Measurements from ENCODE around the gene PAN2. TPM values are rescaled to one million over a fixed set of nuclear protein-coding genes. Genes with fewer than 3 reads are reported as not detected.
"Not testable (repeated sequence)": the region's sequence is repeated elsewhere in the genome, so short reads cannot be mapped to it uniquely, and the experiment has no call there.

Gene PAN2
- total RNA-seq, 1 experiment from 2014 or later = 15.3 TPM

GRCh38 chr12:56286044-56286830 is 47.6 kb downstream of the PAN2 start:
- Histone ChIP-seq H3K27me3 (ENCODE audit: low read length) (no peaks in the 10 kb centered on the region), H3K9ac (ENCODE audit: low read length) (no peak overlapping the region), H3K9me3 (ENCODE audit: low read length) (no peaks in the 10 kb centered on the region), H2AFZ (ENCODE audit: low read length) (no peak overlapping the region), H3K36me3 (ENCODE audit: low read depth, low read length) (peaks cover 56% of the 10 kb centered on the region), H3K4me1 (ENCODE audit: insufficient read depth, low read length) (peaks cover 9% of the 10 kb centered on the region), H3K79me2 (ENCODE audit: low read length) (peaks cover 48% of the 10 kb centered on the region), H4K20me1 (ENCODE audit: low read length) (peaks cover 10% of the 10 kb centered on the region), H3K27ac (ENCODE audit: low read length) (no peak overlapping the region), H3K4me2 (ENCODE audit: low read length) (no peak overlapping the region), H3F3A (ENCODE audit: low read length, unreplicated experiment) (no peaks in the 10 kb centered on the region), H3K9me2 (replicated peaks; ENCODE audit: low read length) (no peaks in the 10 kb centered on the region), H3K4me3 (ENCODE audit: low read length) (no peak overlapping the region)
- BruUV-seq (replicated peaks) = no TSS peak
- ChIA-PET POLR2A (ENCODE audit: unreplicated experiment) (no interaction called here), CTCF (no interaction called here)
- no peak for DNase-seq
- no peak for ATAC-seq
- TF ChIP-seq EZH2phosphoT487 (IDR thresholded peaks at IDR 0.05; ENCODE audit: borderline replicate concordance, low read length) (no peak), CTCF (conservative IDR thresholded peaks at IDR 0.05; ENCODE audit: low read depth, low read length) (no peak), EZH2 (IDR thresholded peaks at IDR 0.05; ENCODE audit: low read length, unreplicated experiment) (no peak)
- intact Hi-C loops (cut with micrococcal nuclease) = no loop called here

- H3K4me1 ChIP-seq (ENCODE audit: insufficient read depth, low read length); H3K9me2 ChIP-seq (replicated peaks; ENCODE audit: low read length); H3K9ac ChIP-seq (ENCODE audit: low read length); H3K27me3 ChIP-seq (ENCODE audit: low read length); H4K20me1 ChIP-seq (ENCODE audit: low read length); DNase-seq; H3K9me3 ChIP-seq (ENCODE audit: low read length); H3K4me2 ChIP-seq (ENCODE audit: low read length); intact Hi-C loops (cut with micrococcal nuclease); ATAC-seq; H3K4me3 ChIP-seq (ENCODE audit: low read length); H3F3A ChIP-seq (ENCODE audit: low read length, unreplicated experiment); CTCF ChIA-PET; BruUV-seq (replicated peaks); H2AFZ ChIP-seq (ENCODE audit: low read length); POLR2A ChIA-PET (ENCODE audit: unreplicated experiment); H3K27ac ChIP-seq (ENCODE audit: low read length): not testable (repeated sequence)
- Histone ChIP-seq H3K36me3 (ENCODE audit: low read depth, low read length) (peaks cover 54% of the 10 kb centered on the region), H3K79me2 (ENCODE audit: low read length) (peaks cover 29% of the 10 kb centered on the region)
Measured at GRCh38 chr12:56284263-56284662, 49.5 kb downstream of the PAN2 start.

- TF ChIP-seq EZH2phosphoT487 (IDR thresholded peaks at IDR 0.05; ENCODE audit: borderline replicate concordance, low read length) (no peak), EZH2 (IDR thresholded peaks at IDR 0.05; ENCODE audit: low read length, unreplicated experiment) (no peak), CTCF (conservative IDR thresholded peaks at IDR 0.05; ENCODE audit: low read depth, low read length) (no peak)
- Histone ChIP-seq H3K9ac (ENCODE audit: low read length) (no peak overlapping the region), H3K27ac (ENCODE audit: low read length) (no peak overlapping the region), H3K4me2 (ENCODE audit: low read length) (no peak overlapping the region), H3K79me2 (ENCODE audit: low read length) (peaks cover 12% of the 10 kb centered on the region; the same call in 1 of the 2 replicates), H4K20me1 (ENCODE audit: low read length) (no peaks in the 10 kb centered on the region; the same call in 1 of the 2 replicates), H3K27me3 (ENCODE audit: low read length) (no peaks in the 10 kb centered on the region), H3K9me2 (replicated peaks; ENCODE audit: low read length) (no peaks in the 10 kb centered on the region), H2AFZ (ENCODE audit: low read length) (no peak overlapping the region), H3K4me1 (ENCODE audit: insufficient read depth, low read length) (no peaks in the 10 kb centered on the region), H3K9me3 (ENCODE audit: low read length) (no peaks in the 10 kb centered on the region), H3K4me3 (ENCODE audit: low read length) (no peak overlapping the region), H3F3A (ENCODE audit: low read length, unreplicated experiment) (no peaks in the 10 kb centered on the region), H3K36me3 (ENCODE audit: low read depth, low read length) (peaks cover 60% of the 10 kb centered on the region)
- ChIA-PET CTCF (no interaction called here), POLR2A (ENCODE audit: unreplicated experiment) (no interaction called here)
- intact Hi-C loops (cut with micrococcal nuclease) = no loop called here
- ATAC-seq (no peak), DNase-seq (no peak)
- BruUV-seq (replicated peaks) = no TSS peak
Measured at GRCh38 chr12:56282579-56282978, 51.2 kb downstream of the PAN2 start.

Measured in PC-3 (cell line).